ENCODE measurements around the gene SH2D3A.

DNA sequence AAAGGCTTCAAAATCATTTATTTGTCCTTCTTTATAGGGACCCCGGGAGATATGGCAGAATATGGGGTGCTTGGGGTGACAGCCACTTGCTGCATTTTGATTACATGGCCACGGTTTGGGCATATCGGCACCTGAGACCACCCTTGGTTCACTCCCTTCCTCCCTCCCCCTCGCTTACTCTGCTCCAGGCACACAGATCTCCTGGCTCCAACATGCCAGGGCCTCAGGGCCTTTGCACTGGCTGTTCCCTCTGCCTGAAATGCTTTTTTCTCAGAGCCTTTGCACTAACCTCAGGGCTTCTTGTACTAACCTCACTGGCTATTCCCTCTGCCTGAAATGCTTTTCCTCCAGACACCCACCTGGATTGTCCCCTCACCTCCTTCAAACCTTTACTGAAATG, 29.0 kb upstream of the SH2D3A start:
- TF ChIP-seq, protein P1, sequence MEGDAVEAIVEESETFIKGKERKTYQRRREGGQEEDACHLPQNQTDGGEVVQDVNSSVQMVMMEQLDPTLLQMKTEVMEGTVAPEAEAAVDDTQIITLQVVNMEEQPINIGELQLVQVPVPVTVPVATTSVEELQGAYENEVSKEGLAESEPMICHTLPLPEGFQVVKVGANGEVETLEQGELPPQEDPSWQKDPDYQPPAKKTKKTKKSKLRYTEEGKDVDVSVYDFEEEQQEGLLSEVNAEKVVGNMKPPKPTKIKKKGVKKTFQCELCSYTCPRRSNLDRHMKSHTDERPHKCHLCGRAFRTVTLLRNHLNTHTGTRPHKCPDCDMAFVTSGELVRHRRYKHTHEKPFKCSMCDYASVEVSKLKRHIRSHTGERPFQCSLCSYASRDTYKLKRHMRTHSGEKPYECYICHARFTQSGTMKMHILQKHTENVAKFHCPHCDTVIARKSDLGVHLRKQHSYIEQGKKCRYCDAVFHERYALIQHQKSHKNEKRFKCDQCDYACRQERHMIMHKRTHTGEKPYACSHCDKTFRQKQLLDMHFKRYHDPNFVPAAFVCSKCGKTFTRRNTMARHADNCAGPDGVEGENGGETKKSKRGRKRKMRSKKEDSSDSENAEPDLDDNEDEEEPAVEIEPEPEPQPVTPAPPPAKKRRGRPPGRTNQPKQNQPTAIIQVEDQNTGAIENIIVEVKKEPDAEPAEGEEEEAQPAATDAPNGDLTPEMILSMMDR (conservative IDR thresholded peaks at IDR 0.05; ENCODE audit: low read depth in 2 of 2), result no peak
- no peak for TF ChIP-seq EZH2phosphoT487 (IDR thresholded peaks at IDR 0.05; ENCODE audit: unreplicated experiment)

All from GM23338 (cell line).